HepG2 (cell line): ENCODE results near the gene EXOC6B. TPM values are rescaled to one million over a fixed set of nuclear protein-coding genes. Genes with fewer than 3 reads are reported as not detected.
A peak's percentile ranks its signal among the peaks of the same experiment; 100 is the strongest.

ENCODE experiments used
- ATAC-seq: fragments of 200-7000 bp; cut with Tn5 transposase; 3 replicates; pipeline ENCODE4 v1.9.1; 2020; ENCODE audit warnings: mild to moderate bottlenecking, moderate library complexity
- BruUV-seq: library from RNA; stranded (reverse); fragments of 400-500 nt; replicated peaks from 2 replicates; lab custom pipeline; 2021; lab: Mats Ljungman, UMichigan
- CTCF ChIA-PET: fragments of 300-600 bp; formaldehyde crosslinking; extraction: SDS; loops from one replicate; lab custom pipeline; 2021; ENCODE audit warnings: low total read pairs, inconsistent platforms, low intra/inter-chr PET ratio; lab: Yijun Ruan, JAX
- POLR2A ChIA-PET: fragments of 350-600 bp; sonication (Branson Sonifier 250); formaldehyde crosslinking; loops from one replicate; lab custom pipeline; 2020; ENCODE audit warnings: antibody characterized with exemption, inconsistent platforms; lab: Yijun Ruan, JAX
- DNase-seq: peaks from one replicate; pipeline ENCODE4 v3.0.0-alpha.2; 2015; ENCODE audit warnings: low spot score
- FAIRE-seq: peaks from 3 replicates; lab custom pipeline; 2011; peaks lifted over from hg19 to GRCh38; lab: Jason Lieb, UNC
- H2AFZ ChIP-seq: one replicate; pipeline ENCODE4 v1.6.1; 2011; ENCODE audit warnings: low read length, inconsistent platforms
- H3K27ac ChIP-seq: fragments of 300-600 bp; 3 replicates; pipeline ENCODE4 v1.8.0; 2011; ENCODE audit warnings: mixed run types, mild to moderate bottlenecking, mixed read lengths, low read length, inconsistent platforms; ENCODE audit not compliant: insufficient read depth; ENCODE audit errors: extremely low read length
- H3K27me3 ChIP-seq, 2 experiments: fragments of 200-600 bp in 1 of 2; 2 replicates in 1 of 2; 3 replicates in 1 of 2; pipeline versions ENCODE4 v1.6.0 to v1.8.0; 2011; ENCODE audit warnings: low read length in 2 of 2, mild to moderate bottlenecking in 2 of 2, moderate library complexity in 2 of 2, inconsistent platforms in 1 of 2; ENCODE audit not compliant: insufficient read depth in 2 of 2, control insufficient read depth in 1 of 2
- H3K36me3 ChIP-seq, 2 experiments: fragments of 200-600 bp in 1 of 2; replicated peaks in 1 of 2; 2 replicates in 1 of 2; 3 replicates in 1 of 2; pipeline versions ENCODE4 v1.5.1 to v1.8.0; 2011; ENCODE audit warnings: low read length in 2 of 2, inconsistent platforms in 1 of 2; ENCODE audit not compliant: insufficient read depth in 2 of 2, control insufficient read depth in 1 of 2
- H3K4me1 ChIP-seq: 2 replicates; pipeline ENCODE4 v1.5.1; 2012; ENCODE audit warnings: low read length, inconsistent platforms; ENCODE audit not compliant: insufficient read depth
- H3K4me2 ChIP-seq: 2 replicates; pipeline ENCODE4 v1.6.0; 2011; ENCODE audit warnings: low read depth, low read length, inconsistent platforms
- H3K4me3 ChIP-seq, 3 experiments: fragments of 200-600 bp in 1 of 3; sonication (generic), shearing (Covaris generic) in 1 of 3; replicated peaks in 1 of 3; 2 replicates each; pipeline ENCODE4 v1.5.1; 2011 to 2016; ENCODE audit warnings: low read length in 3 of 3, inconsistent platforms in 2 of 3, low read depth in 2 of 3, mild to moderate bottlenecking in 2 of 3, control low read depth in 1 of 3, mixed read lengths in 1 of 3; ENCODE audit not compliant: insufficient read depth in 1 of 3
- H3K79me2 ChIP-seq: one replicate; pipeline ENCODE4 v1.6.1; 2011; ENCODE audit warnings: low read length, inconsistent platforms; ENCODE audit not compliant: insufficient read depth
- H3K9ac ChIP-seq: 2 replicates; pipeline ENCODE4 v1.6.0; 2011; ENCODE audit warnings: mild to moderate bottlenecking, low read depth, low read length, inconsistent platforms; ENCODE audit not compliant: insufficient read depth
- H3K9me3 ChIP-seq: 2 replicates; pipeline ENCODE4 v1.5.1; 2012; ENCODE audit warnings: mild to moderate bottlenecking, low read length
- H4K20me1 ChIP-seq: 2 replicates; pipeline ENCODE4 v1.6.0; 2011; ENCODE audit warnings: inconsistent platforms, mild to moderate bottlenecking, low read length, moderate library complexity; ENCODE audit not compliant: insufficient read depth
- BCL3 ChIP-seq: sonication (generic); formaldehyde crosslinking; IDR thresholded peaks from 2 replicates; pipeline ENCODE4 v1.5.1; 2020; ENCODE audit warnings: mild to moderate bottlenecking, missing genetic modification reagents, moderate library complexity
- BCL6 ChIP-seq: IDR thresholded peaks from 2 replicates; pipeline ENCODE4 v1.6.1; 2016; ENCODE audit warnings: missing genetic modification reagents, missing compliant biosample characterization
- DRAP1 ChIP-seq: IDR thresholded peaks from 2 replicates; pipeline ENCODE4 v1.6.1; 2016; ENCODE audit warnings: missing genetic modification reagents, missing compliant biosample characterization
- GFI1 ChIP-seq: sonication (generic); formaldehyde crosslinking; IDR thresholded peaks from 2 replicates; pipeline ENCODE4 v1.5.0; 2020; ENCODE audit warnings: missing genetic modification reagents, mild to moderate bottlenecking, borderline replicate concordance
- HNRNPL ChIP-seq: fragments of 200-400 bp; formaldehyde crosslinking; IDR thresholded peaks from 2 replicates; pipeline ENCODE4 v1.6.1; 2017; ENCODE audit warnings: mild to moderate bottlenecking, low read depth, low read length
- NR2F6 ChIP-seq, 2 experiments: IDR thresholded peaks; 2 replicates each; pipeline ENCODE4 v1.6.1; 2016; ENCODE audit warnings: antibody characterized with exemption in 1 of 2, mild to moderate bottlenecking in 1 of 2
- PRDM15 ChIP-seq: sonication (generic); formaldehyde crosslinking; IDR thresholded peaks from 2 replicates; pipeline ENCODE4 v1.4.0; 2020; ENCODE audit warnings: missing genetic modification reagents
- ZNF431 ChIP-seq: sonication (generic); formaldehyde crosslinking; IDR thresholded peaks from 2 replicates; pipeline ENCODE4 v1.9.0; 2022; ENCODE audit warnings: missing genetic modification reagents, low read depth, mild to moderate bottlenecking, borderline replicate concordance
- ZNF639 ChIP-seq: conservative IDR thresholded peaks from 2 replicates; pipeline ENCODE4 v1.6.1; 2018; ENCODE audit warnings: missing genetic modification reagents
- WGBS: methylation state at CpG from one replicate; pipeline ENCODE4 v1.1.6; 2017; ENCODE audit warnings: low lambda C conversion rate; 5-methylcytosine and 5-hydroxymethylcytosine counted together
- in situ Hi-C: cut with HindIII; loops from 2 replicates; pipeline ENCODE4 v1.10.0; 2017; ENCODE audit warnings: low pct_unique_long_range_greater_than_20kb; ENCODE audit not compliant: extremely low pct_ligation_motif_present
- intact Hi-C: fragments of 100-400 bp; cut with micrococcal nuclease; formaldehyde crosslinking; loops from one replicate; pipeline ENCODE4 v1.10.0; 2022; ENCODE audit not compliant: unreplicated experiment
- polyA plus RNA-seq, 8 experiments: library from polyadenylated mRNA; depleted of rRNA in 3 of 8; stranded (reverse) in 7 of 8; unstranded in 1 of 8; fragments of >200 nt; fragmentation: Illumina TruSeq in 4 of 8; extraction: Trizol in 4 of 8; gene quantifications; 2 replicates each; pipeline versions ENCODE4 v1.2.1 to v1.2.3, GENCODE V29; 2011 to 2016; ENCODE audit warnings: low read depth in 4 of 8, missing spikeins in 1 of 8, mixed read lengths in 1 of 8; ENCODE audit not compliant: insufficient read depth in 1 of 8
- total RNA-seq, 5 experiments: library from RNA; depleted of rRNA; stranded (reverse); fragments of >200 nt; fragmentation: Illumina TruSeq; extraction: Trizol; gene quantifications; 2 replicates each; pipeline ENCODE4 v1.2.3, GENCODE V29; 2016; ENCODE audit warnings: low read depth in 1 of 5

EXOC6B gene
- total and polyA plus RNA-seq, 2 of the 13 experiments (the other 11 are each of a cell fraction or from before 2014, with no cell fraction given), result 9.1 to 15.9 TPM

GRCh38 chr2:72140621-72140960 is 685.2 kb downstream of the EXOC6B start:
- CTCF ChIA-PET, result no interaction called here
- BruUV-seq, result no TSS peak
- Histone ChIP-seq H3K36me3 (no peaks in the 10 kb centered on the region), H4K20me1 (peaks cover 7% of the 10 kb centered on the region; the same call in 1 of the 2 replicates), H3K4me1 (peaks cover 34% of the 10 kb centered on the region), H3K27me3 (peaks cover 13 to 84% of the 10 kb centered on the region in 2 experiments), H3K9me3 (no peaks in the 10 kb centered on the region), H3K4me2 (no peak overlapping the region), H2AFZ (no peak overlapping the region), H3K79me2 (no peaks in the 10 kb centered on the region), H3K9ac (no peak overlapping the region), H3K27ac (no peak overlapping the region), H3K4me3 (no peak overlapping the region)
- intact Hi-C loops, result no loop called here
- TF ChIP-seq BCL3 (CRISPR knock-in tag) (no peak), GFI1 (no peak), BCL6 (CRISPR knock-in tag) (no peak)
- 15% methylated on average over 4 of the region's 4 CpGs for WGBS
- ATAC-seq (no peak), DNase-seq (no peak), FAIRE-seq (no peak)
- in situ Hi-C loops, result loop anchor here (10.0 kb wide), 1 partner anchor 336 kb away; no protein-coding TSS in a partner anchor
- POLR2A ChIA-PET, result no interaction called here

- DNase-seq, result no peak
- no peak for FAIRE-seq
- no peak overlapping the region for H3K4me2 ChIP-seq
- POLR2A ChIA-PET, result no interaction called here
- H3K9me3 ChIP-seq, result no peaks in the 10 kb centered on the region
- no TSS peak for BruUV-seq
- WGBS, result 37% methylated on average over 7 of the region's 14 CpGs
- H4K20me1 ChIP-seq, result peaks cover 7% of the 10 kb centered on the region; the same call in 1 of the 2 replicates
- no peak for TF ChIP-seq DRAP1 (CRISPR knock-in tag)
- TF ChIP-seq NR2F6 (IDR thresholded peaks at IDR 0.05), result no peak
- TF ChIP-seq NR2F6 (CRISPR knock-in tag; IDR thresholded peaks at IDR 0.05), result no peak
- TF ChIP-seq ZNF639 (CRISPR knock-in tag), result no peak
- no peak for TF ChIP-seq PRDM15 (CRISPR knock-in tag)
- TF ChIP-seq HNRNPL, result 0 out of 2 replicates have a peak, but pooled peaks have one; percentile 60
- TF ChIP-seq ZNF431 (CRISPR knock-in tag), result no peak
- H3K4me1 ChIP-seq, result peaks cover 29% of the 10 kb centered on the region
- no peak overlapping the region for H3K27ac ChIP-seq
- no peaks in the 10 kb centered on the region for H3K79me2 ChIP-seq
- no peak for ATAC-seq
- CTCF ChIA-PET, result no interaction called here
- peaks cover 13 to 84% of the 10 kb centered on the region in 2 experiments for H3K27me3 ChIP-seq
- in situ Hi-C loops (loop anchor here (10.0 kb wide), 1 partner anchor 335 kb away; no protein-coding TSS in a partner anchor), intact Hi-C loops (no loop called here)
- no peak overlapping the region for H3K4me3 ChIP-seq
- H3K9ac ChIP-seq, result no peak overlapping the region
- no peaks in the 10 kb centered on the region for H3K36me3 ChIP-seq
- H2AFZ ChIP-seq, result no peak overlapping the region
Measured at GRCh38 chr2:72139874-72140620, 685.8 kb downstream of the EXOC6B start.
